GM19452 (cell line): ENCODE results near the gene UNC45B.
"Not testable (repeated sequence)": the region's sequence is repeated elsewhere in the genome, so short reads cannot be mapped to it uniquely, and the experiment has no call there.

Source experiments
- ATAC-seq: cut with Tn5 transposase; IDR thresholded peaks from one replicate; pipeline ENCODE4 v1.9.1; 2021; ENCODE audit not compliant: unreplicated experiment

The UNC45B gene

DNA sequence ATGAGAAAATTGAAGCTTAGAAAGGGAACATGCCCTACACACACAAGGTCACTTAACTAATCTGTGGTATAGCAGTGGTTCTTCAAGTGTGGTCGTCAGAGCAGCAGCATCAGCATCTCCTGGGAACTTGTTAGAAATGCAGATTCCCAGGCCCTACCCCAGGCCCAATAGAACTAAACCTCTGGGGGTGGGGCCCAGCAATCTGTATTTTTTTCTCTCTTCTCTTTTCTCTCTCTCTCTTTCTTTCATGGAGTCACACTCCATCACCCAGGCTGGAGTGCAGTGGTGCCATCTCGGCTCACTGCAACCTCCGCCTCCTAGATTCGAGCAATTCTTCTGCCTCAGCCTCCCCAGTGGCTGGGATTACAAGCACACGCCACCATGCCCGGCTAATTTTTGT lies 9.4 kb upstream of the UNC45B start:
- ATAC-seq: no peak

GRCh38 chr17:35141681-35142466 lies 5.7 kb upstream of the UNC45B start, which contains the start of gene NLE1:
Gene NLE1, minus strand, starts transcription at chr17:35142303. Its CDS starts 28 bp downstream, at chr17:35142275.
- ATAC-seq: peak; percentile 93

GRCh38 chr17:35142467-35142796 lies 5.2 kb upstream of the UNC45B start:
- no peak for ATAC-seq

- no peak for ATAC-seq
Observed at GRCh38 chr17:35144840-35145239, 2.8 kb upstream of the UNC45B start.

GRCh38 chr17:35146214-35146833 lies 1.3 kb upstream of the UNC45B start:
- ATAC-seq: no peak

GRCh38 chr17:35148144-35148543 lies 527 bp downstream of the UNC45B start:
- ATAC-seq: no peak

GRCh38 chr17:35149941-35150340 lies 2.3 kb downstream of the UNC45B start:
- no peak for ATAC-seq

DNA sequence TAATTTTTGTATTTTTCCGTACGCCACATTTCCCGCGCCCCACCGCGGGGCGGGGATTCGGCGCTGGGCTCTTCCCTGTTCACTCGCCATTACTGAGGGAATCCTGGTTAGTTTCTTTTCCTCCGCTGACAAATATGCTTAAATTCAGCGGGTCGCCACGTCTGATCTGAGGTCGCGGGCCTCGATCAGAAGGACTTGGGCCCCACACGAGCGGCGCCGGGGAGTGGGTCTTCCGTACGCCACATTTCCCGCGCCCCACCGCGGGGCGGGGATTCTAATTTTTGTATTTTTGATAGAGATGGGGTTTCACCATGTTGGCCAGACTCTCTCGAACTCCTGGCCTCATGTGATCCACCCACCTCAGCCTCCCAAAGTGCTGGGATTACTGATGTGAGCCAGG lies 3.5 kb downstream of the UNC45B start:
- not testable (repeated sequence) for ATAC-seq

DNA sequence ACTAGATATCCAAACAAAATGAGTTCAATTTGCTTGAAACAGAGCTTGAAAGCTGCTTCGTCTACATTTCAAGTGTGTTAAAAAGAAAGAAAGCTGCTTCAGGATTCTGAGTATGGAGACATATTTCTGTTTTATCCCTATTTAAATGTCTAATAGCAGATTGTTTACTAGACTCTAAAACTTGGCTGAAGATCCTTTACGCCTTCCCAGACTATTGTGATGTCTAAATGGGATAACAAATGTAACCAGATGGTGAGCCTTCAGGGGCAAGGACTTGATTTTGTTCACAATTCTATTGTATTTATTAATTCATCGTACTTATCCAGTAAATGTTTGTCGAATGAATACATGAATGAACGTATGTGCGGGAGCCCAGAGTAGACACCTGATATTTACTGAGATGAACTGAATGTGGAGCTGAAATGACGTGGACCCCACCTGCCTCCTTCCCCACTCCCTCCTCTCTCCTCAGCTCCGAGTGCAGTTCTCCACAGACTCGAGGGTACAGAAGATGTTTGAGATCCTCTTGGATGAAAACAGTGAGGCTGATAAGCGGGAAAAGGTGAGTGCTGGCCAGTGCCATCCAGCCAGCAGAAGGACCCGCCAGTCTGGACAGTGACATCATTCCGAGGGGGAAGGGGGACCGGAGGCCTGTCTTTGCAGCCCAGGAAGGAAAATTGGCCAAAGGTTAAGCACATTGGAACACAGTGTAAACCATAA lies 5.0 kb downstream of the UNC45B start:
- ATAC-seq: no peak

GRCh38 chr17:35154196-35155165 lies 6.9 kb downstream of the UNC45B start:
- no peak for ATAC-seq

GRCh38 chr17:35155246-35155645 lies 7.6 kb downstream of the UNC45B start:
- ATAC-seq: no peak

DNA sequence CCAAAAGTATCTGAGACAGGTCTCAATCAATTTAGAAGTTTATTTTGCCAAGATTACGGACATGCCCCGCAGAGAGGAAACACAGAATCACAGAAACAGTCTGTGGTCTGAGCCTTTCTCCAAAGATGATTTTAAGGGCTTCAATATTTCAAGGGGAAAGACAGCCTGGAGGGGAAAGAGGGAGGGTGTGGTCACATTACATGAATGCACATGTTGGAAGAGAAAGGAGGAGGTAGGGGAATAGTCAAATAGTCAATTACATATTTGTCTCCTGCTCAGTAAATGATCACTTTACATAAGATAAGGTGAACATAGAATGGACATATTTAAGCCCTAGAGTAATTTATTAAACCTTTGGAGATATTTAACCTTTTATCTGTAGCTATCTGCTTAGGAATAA lies 12.3 kb downstream of the UNC45B start:
- ATAC-seq: no peak

DNA sequence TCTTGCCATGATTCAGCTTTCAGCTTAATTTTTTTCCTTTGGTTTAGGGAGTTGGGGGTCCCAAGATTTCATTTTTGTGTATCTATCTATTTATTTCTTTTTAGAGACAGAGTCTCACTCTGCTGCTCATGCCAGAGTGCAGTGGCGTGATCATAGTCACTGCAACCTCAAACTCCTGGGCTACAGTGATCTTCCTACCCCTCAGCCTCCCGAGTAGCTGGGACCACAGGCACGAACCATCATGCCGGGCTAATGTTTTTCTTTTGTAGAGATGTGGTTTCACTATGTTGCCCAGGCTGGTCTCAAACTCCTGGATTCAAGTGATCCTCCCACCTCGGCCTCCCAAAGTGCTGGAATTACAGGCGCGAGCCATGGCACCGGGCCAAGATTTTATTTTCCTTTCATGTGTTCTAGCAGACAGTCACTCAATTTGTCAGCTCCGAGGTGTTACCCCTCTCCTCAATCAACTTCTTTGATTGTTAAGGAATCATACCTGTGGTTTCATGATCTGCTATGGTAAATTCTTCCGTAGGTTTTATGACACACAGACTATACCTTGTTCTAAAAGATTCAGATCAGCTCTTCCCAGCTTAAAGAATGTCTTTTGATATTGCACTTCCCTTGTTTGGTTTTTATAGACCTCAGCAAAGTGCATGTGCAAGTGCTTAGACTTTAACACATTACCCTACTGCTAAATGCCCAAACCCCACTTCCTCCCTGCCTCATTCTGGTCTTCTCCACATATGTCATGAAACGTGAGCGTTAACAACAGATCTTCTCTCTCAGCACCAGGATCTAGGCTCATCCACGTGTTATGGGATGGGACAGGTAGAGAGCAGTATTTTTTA lies 13.0 kb downstream of the UNC45B start:
- no peak for ATAC-seq

- no peak for ATAC-seq
Observed at GRCh38 chr17:35161281-35161761, 13.7 kb downstream of the UNC45B start.

- ATAC-seq: no peak
Observed at GRCh38 chr17:35162755-35163154, 15.1 kb downstream of the UNC45B start.

- ATAC-seq: no peak
Observed at GRCh38 chr17:35163886-35164285, 16.3 kb downstream of the UNC45B start.

- no peak for ATAC-seq
Observed at GRCh38 chr17:35164716-35165115, 17.1 kb downstream of the UNC45B start.

DNA sequence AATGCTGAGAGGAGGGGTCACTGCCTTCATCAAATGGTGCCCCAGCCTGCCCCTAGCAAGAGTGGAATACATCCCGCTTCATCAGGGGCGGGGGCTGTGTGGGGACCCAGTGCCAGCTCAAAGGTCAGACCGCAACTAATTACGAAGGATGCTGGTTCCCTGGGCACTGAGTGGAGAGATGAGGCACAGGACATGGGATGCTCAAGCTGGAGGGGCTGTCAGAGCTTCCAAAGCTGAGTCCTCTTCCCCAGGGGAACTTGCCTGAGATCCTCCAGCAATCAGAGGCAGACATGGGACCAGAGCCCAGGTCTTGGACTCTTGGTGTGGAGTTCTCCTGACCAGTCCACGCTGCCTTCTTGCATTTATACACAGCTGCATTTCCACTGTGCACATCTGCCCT lies 18.9 kb downstream of the UNC45B start:
- ATAC-seq: no peak

DNA sequence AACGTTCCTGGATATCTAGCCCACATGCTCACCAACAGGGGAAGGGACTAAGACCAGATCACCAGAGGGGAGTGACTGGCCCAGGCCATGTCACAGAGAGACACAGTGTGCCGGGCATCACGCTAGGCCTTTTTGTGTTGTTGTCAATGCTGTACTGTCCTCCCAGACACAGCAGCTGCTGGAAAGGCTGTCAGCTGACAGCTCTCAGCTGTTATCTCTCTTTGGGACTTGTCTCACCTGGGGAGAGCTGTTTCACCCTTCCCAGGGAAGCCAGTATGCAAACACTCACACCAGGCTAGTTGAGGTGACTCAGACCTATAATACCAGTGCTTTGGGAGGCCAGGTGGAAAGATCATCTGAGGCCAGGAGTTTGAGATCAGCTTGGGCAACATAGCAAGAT lies 19.4 kb downstream of the UNC45B start:
- no peak for ATAC-seq

DNA sequence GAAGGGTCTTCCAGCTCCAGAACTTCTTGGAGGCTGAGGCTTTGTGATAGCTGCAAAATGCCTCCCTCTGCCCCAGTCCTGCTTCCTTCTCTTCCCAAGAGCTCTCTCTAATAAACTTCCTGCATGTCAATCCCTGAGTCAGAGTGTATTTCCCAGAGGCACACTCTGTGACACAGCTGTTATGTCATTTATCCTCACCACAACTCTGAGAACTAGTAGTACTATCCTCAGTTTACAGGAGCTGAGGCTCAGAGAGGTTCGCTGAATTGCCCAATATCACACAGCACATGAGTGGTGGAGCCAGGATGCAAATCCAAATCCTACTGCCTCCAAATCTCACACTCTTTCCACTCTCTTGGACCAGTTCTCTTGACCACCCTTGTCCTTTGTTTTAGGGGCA lies 20.0 kb downstream of the UNC45B start:
- no peak for ATAC-seq
